ENCODE results near the gene OR8B3.

GRCh38 chr11:124424384-124424921, 25.6 kb upstream of the OR8B3 start, which contains the start of gene OR8B4:
- no peak for TF ChIP-seq POLR2A (IDR thresholded peaks at IDR 0.05; ENCODE audit: low read depth, low read length)
- TF ChIP-seq POLR2AphosphoS5 (IDR thresholded peaks at IDR 0.05; ENCODE audit: low read depth, low read length) = no peak
- no peak for TF ChIP-seq SPI1 (IDR thresholded peaks at IDR 0.05; ENCODE audit: low read depth, low read length)
- TF ChIP-seq TAF1 (IDR thresholded peaks at IDR 0.05; ENCODE audit: low read depth, low read length) = no peak
- no peak for TF ChIP-seq PAX5 (IDR thresholded peaks at IDR 0.05; ENCODE audit: insufficient read depth, low read length, severe bottlenecking)
- TF ChIP-seq POU2F2 (IDR thresholded peaks at IDR 0.05; ENCODE audit: low read depth, low read length) = no peak

Measured in GM12891 (cell line).